ENCODE results near the gene SMURF1. TPM values are rescaled to one million over a fixed set of nuclear protein-coding genes. Genes with fewer than 3 reads are reported as not detected.

The SMURF1 gene
- total RNA-seq, 2 experiments from 2014 or later: 15.9 to 17.6 TPM

- H3K27me3 Mint-ChIP-seq: no peaks in the 10 kb centered on the region
- H3K4me3 Mint-ChIP-seq: no peak overlapping the region
- H3K4me1 Mint-ChIP-seq: peaks cover 1% of the 10 kb centered on the region
- DNase-seq: no peak
- ChIA-PET POLR2A (no interaction called here), CTCF (no interaction called here)
- peaks cover 65% of the 10 kb centered on the region for H3K36me3 Mint-ChIP-seq (ENCODE audit: low read depth)
- H3K9me3 Mint-ChIP-seq: no peaks in the 10 kb centered on the region
- H3K27ac Mint-ChIP-seq: no peak overlapping the region
Observed at GRCh38 chr7:99031496-99031895, 112.4 kb downstream of the SMURF1 start.

- CTCF ChIA-PET: interaction anchor here (1.4 kb wide), 1 partner anchor 9 kb away, joined by 6 read pairs; no protein-coding TSS in a partner anchor
- POLR2A ChIA-PET: no interaction called here
- H3K27me3 Mint-ChIP-seq: no peaks in the 10 kb centered on the region
- H3K4me3 Mint-ChIP-seq: no peak overlapping the region
- H3K27ac Mint-ChIP-seq: no peak overlapping the region
- peaks cover 59% of the 10 kb centered on the region for H3K36me3 Mint-ChIP-seq (ENCODE audit: low read depth)
- no peaks in the 10 kb centered on the region for H3K9me3 Mint-ChIP-seq
- H3K4me1 Mint-ChIP-seq: peaks cover 1% of the 10 kb centered on the region
- no peak for DNase-seq
Observed at GRCh38 chr7:99030951-99031350, 113.0 kb downstream of the SMURF1 start.

GRCh38 chr7:99030457-99030856 lies 113.5 kb downstream of the SMURF1 start:
- H3K4me3 Mint-ChIP-seq: no peak overlapping the region

GRCh38 chr7:99029466-99030435 lies 114.2 kb downstream of the SMURF1 start:
- ChIA-PET POLR2A (no interaction called here), CTCF (interaction anchor here (0.9 to 1.4 kb wide), 2 partner anchors 10 to 12 kb away, joined by 3 to 6 read pairs; no protein-coding TSS in a partner anchor)
- H3K9me3 Mint-ChIP-seq: no peaks in the 10 kb centered on the region
- no peak for DNase-seq
- H3K27me3 Mint-ChIP-seq: no peaks in the 10 kb centered on the region
- no peak overlapping the region for H3K27ac Mint-ChIP-seq
- H3K4me3 Mint-ChIP-seq: no peak overlapping the region
- peaks cover 49% of the 10 kb centered on the region for H3K36me3 Mint-ChIP-seq (ENCODE audit: low read depth)
- H3K4me1 Mint-ChIP-seq: peaks cover 1% of the 10 kb centered on the region

More at GRCh38 chr7:99030457-99030856, 113.5 kb downstream of the SMURF1 start:
- ChIA-PET POLR2A (no interaction called here), CTCF (interaction anchor here (1.4 kb wide), 1 partner anchor 10 kb away, joined by 6 read pairs; no protein-coding TSS in a partner anchor)
- Mint-ChIP-seq H3K27me3 (no peaks in the 10 kb centered on the region), H3K9me3 (no peaks in the 10 kb centered on the region), H3K4me1 (peaks cover 1% of the 10 kb centered on the region), H3K27ac (no peak overlapping the region), H3K36me3 (ENCODE audit: low read depth) (peaks cover 54% of the 10 kb centered on the region)
- no peak for DNase-seq

- ChIA-PET CTCF (no interaction called here), POLR2A (no interaction called here)
- DNase-seq: no peak
- peaks cover 1% of the 10 kb centered on the region for H3K4me1 Mint-ChIP-seq
- no peak overlapping the region for H3K4me3 Mint-ChIP-seq
- H3K27me3 Mint-ChIP-seq: no peaks in the 10 kb centered on the region
- H3K36me3 Mint-ChIP-seq (ENCODE audit: low read depth): peaks cover 41% of the 10 kb centered on the region
- no peak overlapping the region for H3K27ac Mint-ChIP-seq
- no peaks in the 10 kb centered on the region for H3K9me3 Mint-ChIP-seq
Observed at GRCh38 chr7:99028261-99028973, 115.5 kb downstream of the SMURF1 start.

- Mint-ChIP-seq H3K4me3 (no peak overlapping the region), H3K9me3 (no peaks in the 10 kb centered on the region), H3K27me3 (no peaks in the 10 kb centered on the region), H3K4me1 (peaks cover 1% of the 10 kb centered on the region), H3K27ac (no peak overlapping the region), H3K36me3 (ENCODE audit: low read depth) (peaks cover 46% of the 10 kb centered on the region)
- ChIA-PET CTCF (no interaction called here), POLR2A (no interaction called here)
- DNase-seq: no peak
Observed at GRCh38 chr7:99027841-99028240, 116.1 kb downstream of the SMURF1 start.

GRCh38 chr7:99027241-99027640 lies 116.7 kb downstream of the SMURF1 start:
- H3K4me1 Mint-ChIP-seq: peaks cover 1% of the 10 kb centered on the region
- no peak overlapping the region for H3K4me3 Mint-ChIP-seq
- H3K9me3 Mint-ChIP-seq: no peaks in the 10 kb centered on the region
- no peak for DNase-seq
- peaks cover 43% of the 10 kb centered on the region for H3K36me3 Mint-ChIP-seq (ENCODE audit: low read depth)
- no peaks in the 10 kb centered on the region for H3K27me3 Mint-ChIP-seq
- ChIA-PET POLR2A (no interaction called here), CTCF (no interaction called here)
- H3K27ac Mint-ChIP-seq: no peak overlapping the region

GRCh38 chr7:99024066-99024465 lies 119.8 kb downstream of the SMURF1 start:
- Mint-ChIP-seq H3K4me1 (peaks cover 1% of the 10 kb centered on the region), H3K4me3 (no peak overlapping the region), H3K27me3 (no peaks in the 10 kb centered on the region), H3K27ac (no peak overlapping the region), H3K36me3 (ENCODE audit: low read depth) (peaks cover 40% of the 10 kb centered on the region), H3K9me3 (no peaks in the 10 kb centered on the region)
- no peak for DNase-seq
- POLR2A ChIA-PET: no interaction called here
- CTCF ChIA-PET: no interaction called here

GRCh38 chr7:99021941-99022560 lies 121.9 kb downstream of the SMURF1 start:
- H3K4me1 Mint-ChIP-seq: no peaks in the 10 kb centered on the region
- no peak overlapping the region for H3K4me3 Mint-ChIP-seq
- no peaks in the 10 kb centered on the region for H3K27me3 Mint-ChIP-seq
- no peak overlapping the region for H3K27ac Mint-ChIP-seq
- ChIA-PET POLR2A (no interaction called here), CTCF (no interaction called here)
- no peaks in the 10 kb centered on the region for H3K9me3 Mint-ChIP-seq
- no peak for DNase-seq
- peaks cover 34% of the 10 kb centered on the region for H3K36me3 Mint-ChIP-seq (ENCODE audit: low read depth)

GRCh38 chr7:99020413-99020715 lies 123.5 kb downstream of the SMURF1 start:
- DNase-seq: no peak
- no peak overlapping the region for H3K27ac Mint-ChIP-seq
- H3K4me1 Mint-ChIP-seq: no peaks in the 10 kb centered on the region
- ChIA-PET POLR2A (no interaction called here), CTCF (no interaction called here)
- no peaks in the 10 kb centered on the region for H3K27me3 Mint-ChIP-seq
- H3K4me3 Mint-ChIP-seq: no peak overlapping the region
- no peaks in the 10 kb centered on the region for H3K9me3 Mint-ChIP-seq
- H3K36me3 Mint-ChIP-seq (ENCODE audit: low read depth): peaks cover 49% of the 10 kb centered on the region

GRCh38 chr7:99019523-99020412 lies 124.1 kb downstream of the SMURF1 start:
- Mint-ChIP-seq H3K36me3 (ENCODE audit: low read depth) (peaks cover 55% of the 10 kb centered on the region), H3K9me3 (no peaks in the 10 kb centered on the region), H3K4me1 (no peaks in the 10 kb centered on the region), H3K4me3 (no peak overlapping the region), H3K27ac (no peak overlapping the region), H3K27me3 (no peaks in the 10 kb centered on the region)
- no peak for DNase-seq
- POLR2A ChIA-PET: no interaction called here
- CTCF ChIA-PET: no interaction called here

GRCh38 chr7:99016196-99016595 lies 127.7 kb downstream of the SMURF1 start:
- Mint-ChIP-seq H3K4me3 (no peak overlapping the region), H3K36me3 (ENCODE audit: low read depth) (peaks cover 79% of the 10 kb centered on the region), H3K27me3 (no peaks in the 10 kb centered on the region), H3K4me1 (no peaks in the 10 kb centered on the region), H3K27ac (no peak overlapping the region), H3K9me3 (no peaks in the 10 kb centered on the region)
- POLR2A ChIA-PET: interaction anchor here (1.0 kb wide), 1 partner anchor 11 kb away, joined by 3 read pairs; no protein-coding TSS in a partner anchor
- CTCF ChIA-PET: interaction anchor here (2.0 kb wide), 1 partner anchor 9 kb away, joined by 4 read pairs; no protein-coding TSS in a partner anchor
- no peak for DNase-seq
